Esophagus squamous epithelium (tissue), 4 donors: ENCODE measurements around the gene ABCA3.

ENCODE experiments used
- CTCF ChIP-seq, 6 experiments: fragments of 450-650 bp in 4 of 6; fragments of 200-600 bp in 2 of 6; sonication (generic) in 2 of 6; IDR thresholded peaks; one replicate each; pipeline ENCODE4 v1.5.1; 2016 to 2019; ENCODE audit warnings: antibody characterized with exemption in 6 of 6, mild to moderate bottlenecking in 4 of 6, moderate library complexity in 4 of 6
- POLR2A ChIP-seq, 4 donors: fragments of 450-650 bp; IDR thresholded peaks; one replicate each; pipeline ENCODE4 v1.6.1; 2017; ENCODE audit warnings: antibody characterized with exemption in 4 of 4, mild to moderate bottlenecking in 4 of 4, moderate library complexity in 3 of 4

GRCh38 chr16:2373176-2373575 is 32.6 kb upstream of the ABCA3 start:
- no peak for TF ChIP-seq CTCF (IDR thresholded peaks at IDR 0.05)
- no peak for TF ChIP-seq POLR2A (IDR thresholded peaks at IDR 0.05)
